CD4-positive, alpha-beta memory T cell (primary cell): ENCODE measurements around the gene WNT11. TPM values are rescaled to one million over a fixed set of nuclear protein-coding genes. Genes with fewer than 3 reads are reported as not detected.

ENCODE experiments used
- CTCF ChIA-PET: fragments of 350-600 bp; sonication (Branson Sonifier 250); formaldehyde crosslinking; loops from one replicate; lab custom pipeline; 2021; ENCODE audit warnings: inconsistent platforms; ENCODE audit not compliant: partially characterized antibody; lab: Charles Lee
- POLR2A ChIA-PET: fragments of 350-600 bp; sonication (Branson Sonifier 250); formaldehyde crosslinking; loops from one replicate; lab custom pipeline; 2021; ENCODE audit not compliant: partially characterized antibody; lab: Charles Lee
- DNase-seq, 5 donors: peaks; one replicate each; pipeline versions ENCODE4 v3.0.0 to v3.0.0-alpha.2; 2020 to 2022; ENCODE audit warnings: mixed read lengths in 1 of 5
- H3K27ac ChIP-seq: one replicate; pipeline ENCODE4 v1.7.0; 2013; ENCODE audit warnings: low read depth, low read length
- H3K27me3 ChIP-seq: 2 replicates; pipeline ENCODE4 v1.7.0; 2013; ENCODE audit warnings: mild to moderate bottlenecking, low read length, moderate library complexity; ENCODE audit not compliant: insufficient read depth
- H3K36me3 ChIP-seq: 2 replicates; pipeline ENCODE4 v1.7.0; 2013; ENCODE audit warnings: mild to moderate bottlenecking, low read length, moderate library complexity; ENCODE audit not compliant: insufficient read depth
- H3K4me1 ChIP-seq: 2 replicates; pipeline ENCODE4 v1.7.0; 2013; ENCODE audit warnings: mild to moderate bottlenecking, low read length, moderate library complexity; ENCODE audit not compliant: insufficient read depth
- H3K4me3 ChIP-seq, 2 donors: one replicate each; pipeline ENCODE4 v1.7.0; 2013; ENCODE audit warnings: low read length in 2 of 2, mild to moderate bottlenecking in 1 of 2
- H3K9me3 ChIP-seq, 2 donors: one replicate each; pipeline ENCODE4 v1.7.0; 2013; ENCODE audit warnings: low read length in 2 of 2, control low read depth in 1 of 2; ENCODE audit not compliant: control insufficient read depth in 1 of 2
- H3K27ac Mint-ChIP-seq, 7 donors: one replicate each; pipeline ENCODE4 v1.8.0; 2020 to 2021; ENCODE audit warnings: mixed read lengths in 7 of 7, mild to moderate bottlenecking in 6 of 7, inconsistent platforms in 3 of 7, moderate library complexity in 3 of 7
- H3K27me3 Mint-ChIP-seq, 2 donors: one replicate each; pipeline ENCODE4 v1.8.0; 2020 to 2021; ENCODE audit warnings: mixed read lengths in 2 of 2
- H3K36me3 Mint-ChIP-seq, 2 donors: one replicate each; pipeline ENCODE4 v1.8.0; 2020 to 2021; ENCODE audit warnings: mixed read lengths in 2 of 2, inconsistent platforms in 1 of 2, mild to moderate bottlenecking in 1 of 2
- H3K4me1 Mint-ChIP-seq, 4 donors: one replicate each; pipeline ENCODE4 v1.8.0; 2020 to 2021; ENCODE audit warnings: mixed read lengths in 4 of 4, mild to moderate bottlenecking in 1 of 4
- H3K4me3 Mint-ChIP-seq, 8 donors: one replicate each; pipeline ENCODE4 v1.8.0; 2020 to 2021; ENCODE audit warnings: mixed read lengths in 8 of 8, mild to moderate bottlenecking in 7 of 8, moderate library complexity in 6 of 8, inconsistent platforms in 3 of 8
- H3K9me3 Mint-ChIP-seq, 8 donors: one replicate each; pipeline ENCODE4 v1.8.0; 2020 to 2021; ENCODE audit warnings: mixed read lengths in 8 of 8, mild to moderate bottlenecking in 5 of 8, inconsistent platforms in 3 of 8, moderate library complexity in 1 of 8
- intact Hi-C: fragments of 100-400 bp; cut with micrococcal nuclease; formaldehyde crosslinking; loops from one replicate; pipeline ENCODE4 v1.15.1; 2023
- polyA plus RNA-seq, 2 donors: library from polyadenylated mRNA; unstranded; fragments of 300-500 nt; fragmentation: Illumina TruSeq; gene quantifications; one replicate each; pipeline ENCODE4 v1.2.3, GENCODE V29; 2021
- total RNA-seq, 2 experiments: library from RNA; stranded (reverse); gene quantifications; one replicate each; pipeline ENCODE4 v1.2.3, GENCODE V29; 2021

Gene WNT11
- total and polyA plus RNA-seq, 4 experiments from 2014 or later: 0.16 to 0.93 TPM; not detected in 2

DNA sequence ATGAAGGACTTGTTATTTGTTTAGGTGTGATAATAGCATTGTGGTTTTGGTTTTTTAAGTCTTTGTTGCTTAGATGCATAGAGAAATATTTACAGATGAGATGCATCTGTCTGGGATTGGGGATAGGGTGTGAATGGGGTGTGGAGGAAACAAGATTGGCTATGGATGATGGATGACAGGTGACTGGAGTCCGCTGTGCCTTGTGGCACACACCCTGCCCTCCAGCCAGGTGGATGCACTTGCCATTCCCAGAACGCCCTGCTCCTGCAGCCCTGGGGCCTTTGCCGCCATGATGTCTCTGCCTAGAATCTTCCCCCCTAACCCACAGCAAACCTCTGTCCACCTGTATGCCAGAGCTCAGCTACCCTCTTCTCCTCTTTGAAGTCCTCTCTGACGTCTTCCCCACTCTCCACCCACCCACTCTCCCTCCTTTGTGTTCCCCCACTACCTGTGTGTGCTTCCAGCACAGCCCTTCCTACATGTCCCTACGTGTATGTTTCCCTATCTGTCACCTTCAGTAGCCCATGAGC is 54.7 kb downstream of the WNT11 start:
- DNase-seq: no peak
- Mint-ChIP-seq H3K36me3 (no peaks in the 10 kb centered on the region), H3K27ac (peak overlapping the region in 2 of 7 donors; percentile 4 to 46)

GRCh38 chr11:76150141-76150540 is 56.2 kb downstream of the WNT11 start:
- ChIA-PET POLR2A (no interaction called here), CTCF (interaction anchor here (0.7 to 1.5 kb wide), 3 partner anchors 250 to 444 kb away, joined by 3 to 9 read pairs (median 3); no protein-coding TSS in a partner anchor)
- intact Hi-C loops: loop anchor here (5.0 kb wide), 1 partner anchor 348 kb away; no protein-coding TSS in a partner anchor
- Mint-ChIP-seq H3K27ac (peak overlapping the region in 1 of 7 donors; percentile 59), H3K4me3 (no peak overlapping the region), H3K27me3 (no peaks in the 10 kb centered on the region), H3K36me3 (no peaks in the 10 kb centered on the region), H3K4me1 (peaks cover 16 to 28% (median 23%) of the 10 kb centered on the region in 4 donors), H3K9me3 (no peaks in the 10 kb centered on the region)
- no peak overlapping the region for H3K4me3 ChIP-seq
- no peak for DNase-seq
- H3K27me3 ChIP-seq: no peaks in the 10 kb centered on the region
- peaks cover 22% of the 10 kb centered on the region for H3K4me1 ChIP-seq
- no peaks in the 10 kb centered on the region for H3K36me3 ChIP-seq
- no peaks in the 10 kb centered on the region for H3K9me3 ChIP-seq
- H3K27ac ChIP-seq: no peak overlapping the region

More for the DNA sequence above, 54.7 kb downstream of the WNT11 start:
- H3K27me3 Mint-ChIP-seq: peaks cover 0 to 2% of the 10 kb centered on the region in 2 donors
- H3K4me1 ChIP-seq: peaks cover 22% of the 10 kb centered on the region
- peak overlapping the region in 7 of 8 donors; percentile 71 to 86 (median 80) for H3K4me3 Mint-ChIP-seq
- H3K36me3 ChIP-seq: no peaks in the 10 kb centered on the region
- H3K27ac ChIP-seq: no peak overlapping the region
- no peaks in the 10 kb centered on the region for H3K9me3 ChIP-seq
- CTCF ChIA-PET: interaction anchor here (0.7 to 2.9 kb wide), 39 partner anchors 8 to 429 kb away, joined by 3 to 105 read pairs (median 4); no protein-coding TSS in a partner anchor
- POLR2A ChIA-PET: interaction anchor here (0.7 kb wide), 1 partner anchor 20 kb away, joined by 4 read pairs; no protein-coding TSS in a partner anchor
- no peaks in the 10 kb centered on the region for H3K27me3 ChIP-seq
- no peaks in the 10 kb centered on the region for H3K9me3 Mint-ChIP-seq
- H3K4me1 Mint-ChIP-seq: peaks cover 16 to 28% (median 22%) of the 10 kb centered on the region in 4 donors
- H3K4me3 ChIP-seq: no peak overlapping the region
- intact Hi-C loops: loop anchor here (1.0 to 5.0 kb wide), 3 partner anchors 254 to 445 kb away; no protein-coding TSS in a partner anchor

- H3K9me3 Mint-ChIP-seq: no peaks in the 10 kb centered on the region
- intact Hi-C loops: loop anchor here (5.0 kb wide), 1 partner anchor 347 kb away; no protein-coding TSS in a partner anchor
- peak overlapping the region in 1 of 7 donors; percentile 59 for H3K27ac Mint-ChIP-seq
- Histone ChIP-seq H3K36me3 (no peaks in the 10 kb centered on the region), H3K9me3 (no peaks in the 10 kb centered on the region), H3K27me3 (no peaks in the 10 kb centered on the region), H3K4me1 (peaks cover 22% of the 10 kb centered on the region), H3K27ac (no peak overlapping the region), H3K4me3 (no peak overlapping the region)
- ChIA-PET POLR2A (no interaction called here), CTCF (interaction anchor here (1.0 to 1.5 kb wide), 2 partner anchors 252 to 444 kb away, joined by 3 to 9 read pairs; no protein-coding TSS in a partner anchor)
- no peak for DNase-seq
- H3K36me3 Mint-ChIP-seq: no peaks in the 10 kb centered on the region
- H3K27me3 Mint-ChIP-seq: no peaks in the 10 kb centered on the region
- H3K4me3 Mint-ChIP-seq: no peak overlapping the region
- H3K4me1 Mint-ChIP-seq: peaks cover 16 to 28% (median 23%) of the 10 kb centered on the region in 4 donors
Observed at GRCh38 chr11:76149713-76150112, 56.6 kb downstream of the WNT11 start.

- Mint-ChIP-seq H3K27ac (no peak overlapping the region), H3K4me3 (no peak overlapping the region), H3K27me3 (no peaks in the 10 kb centered on the region), H3K36me3 (no peaks in the 10 kb centered on the region), H3K4me1 (peaks cover 16 to 28% (median 23%) of the 10 kb centered on the region in 4 donors), H3K9me3 (no peaks in the 10 kb centered on the region)
- no peak for DNase-seq
- Histone ChIP-seq H3K9me3 (no peaks in the 10 kb centered on the region), H3K27me3 (no peaks in the 10 kb centered on the region), H3K4me3 (no peak overlapping the region), H3K4me1 (peaks cover 22% of the 10 kb centered on the region), H3K27ac (no peak overlapping the region), H3K36me3 (no peaks in the 10 kb centered on the region)
- ChIA-PET POLR2A (no interaction called here), CTCF (interaction anchor here (1.0 to 1.5 kb wide), 2 partner anchors 252 to 443 kb away, joined by 3 to 9 read pairs; no protein-coding TSS in a partner anchor)
- intact Hi-C loops: no loop called here
Observed at GRCh38 chr11:76148941-76149613, 57.2 kb downstream of the WNT11 start.

DNA sequence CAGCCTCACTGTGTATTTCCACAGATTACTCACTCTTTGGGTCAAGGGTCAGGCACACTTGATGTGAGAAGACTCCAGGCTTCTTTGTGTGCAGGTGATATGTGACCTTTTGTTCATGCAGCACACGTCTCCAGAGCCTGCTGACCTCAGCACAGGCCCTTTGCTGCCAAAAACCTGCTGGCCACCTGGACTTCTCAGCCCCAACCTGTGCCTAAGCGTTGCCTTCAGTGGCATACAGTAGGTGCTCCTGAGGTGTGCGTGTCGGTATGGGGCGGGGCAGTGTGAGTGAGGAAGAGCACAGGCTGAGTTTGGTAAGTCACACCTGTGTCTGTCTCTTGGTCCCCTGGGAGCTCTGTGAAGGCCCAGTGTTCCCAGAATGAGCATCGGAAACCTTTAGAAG is 58.1 kb downstream of the WNT11 start:
- Mint-ChIP-seq H3K36me3 (peaks cover 0 to 3% of the 10 kb centered on the region in 2 donors), H3K4me3 (no peak overlapping the region), H3K27ac (no peak overlapping the region), H3K27me3 (no peaks in the 10 kb centered on the region), H3K4me1 (peaks cover 12 to 20% (median 18%) of the 10 kb centered on the region in 4 donors), H3K9me3 (no peaks in the 10 kb centered on the region)
- H3K36me3 ChIP-seq: no peaks in the 10 kb centered on the region
- POLR2A ChIA-PET: no interaction called here
- CTCF ChIA-PET: no interaction called here
- no peak overlapping the region for H3K27ac ChIP-seq
- H3K4me3 ChIP-seq: no peak overlapping the region
- intact Hi-C loops: no loop called here
- no peaks in the 10 kb centered on the region for H3K27me3 ChIP-seq
- no peak for DNase-seq
- H3K9me3 ChIP-seq: no peaks in the 10 kb centered on the region
- peaks cover 15% of the 10 kb centered on the region for H3K4me1 ChIP-seq

- H3K27me3 Mint-ChIP-seq: no peaks in the 10 kb centered on the region
- Histone ChIP-seq H3K27ac (no peak overlapping the region), H3K4me1 (peaks cover 5% of the 10 kb centered on the region), H3K36me3 (no peaks in the 10 kb centered on the region), H3K4me3 (no peak overlapping the region), H3K9me3 (no peaks in the 10 kb centered on the region), H3K27me3 (no peaks in the 10 kb centered on the region)
- no peaks in the 10 kb centered on the region for H3K9me3 Mint-ChIP-seq
- no peak overlapping the region for H3K4me3 Mint-ChIP-seq
- CTCF ChIA-PET: interaction anchor here (1.1 to 1.2 kb wide), 2 partner anchors 15 to 272 kb away, joined by 3 read pairs; no protein-coding TSS in a partner anchor
- no peak overlapping the region for H3K27ac Mint-ChIP-seq
- no peak for DNase-seq
- POLR2A ChIA-PET: no interaction called here
- peaks cover 8 to 11% of the 10 kb centered on the region in 2 donors for H3K36me3 Mint-ChIP-seq
- H3K4me1 Mint-ChIP-seq: peaks cover 6 to 10% (median 8%) of the 10 kb centered on the region in 4 donors
- intact Hi-C loops: no loop called here
Observed at GRCh38 chr11:76147106-76147740, 59.1 kb downstream of the WNT11 start.

GRCh38 chr11:76143274-76143673 is 63.0 kb downstream of the WNT11 start:
- Mint-ChIP-seq H3K27me3 (no peaks in the 10 kb centered on the region), H3K27ac (no peak overlapping the region), H3K4me3 (no peak overlapping the region), H3K9me3 (no peaks in the 10 kb centered on the region), H3K36me3 (peaks cover 16 to 30% of the 10 kb centered on the region in 2 donors), H3K4me1 (peaks cover 0 to 2% (median 0%) of the 10 kb centered on the region in 4 donors)
- Histone ChIP-seq H3K36me3 (peaks cover 8% of the 10 kb centered on the region), H3K4me3 (no peak overlapping the region), H3K27ac (no peak overlapping the region), H3K9me3 (no peaks in the 10 kb centered on the region), H3K27me3 (no peaks in the 10 kb centered on the region), H3K4me1 (no peaks in the 10 kb centered on the region)
- DNase-seq: no peak
- ChIA-PET CTCF (interaction anchor here (2.8 kb wide), 1 partner anchor 9 kb away, joined by 16 read pairs; no protein-coding TSS in a partner anchor), POLR2A (no interaction called here)
- intact Hi-C loops: no loop called here
